Activated T-helper 1 cell treated with Interleukin-2 at 50 U/mL for 16 hours (primary cell): Measurements from ENCODE around the gene FCN2.

ENCODE experiments used
- DNase-seq: peaks from one replicate; pipeline ENCODE4 v3.0.0-alpha.2; 2020; ENCODE audit warnings: low read depth

Gene FCN2

GRCh38 chr9:134912126-134912840 lies 31.7 kb downstream of the FCN2 start:
- DNase-seq: no peak

DNA sequence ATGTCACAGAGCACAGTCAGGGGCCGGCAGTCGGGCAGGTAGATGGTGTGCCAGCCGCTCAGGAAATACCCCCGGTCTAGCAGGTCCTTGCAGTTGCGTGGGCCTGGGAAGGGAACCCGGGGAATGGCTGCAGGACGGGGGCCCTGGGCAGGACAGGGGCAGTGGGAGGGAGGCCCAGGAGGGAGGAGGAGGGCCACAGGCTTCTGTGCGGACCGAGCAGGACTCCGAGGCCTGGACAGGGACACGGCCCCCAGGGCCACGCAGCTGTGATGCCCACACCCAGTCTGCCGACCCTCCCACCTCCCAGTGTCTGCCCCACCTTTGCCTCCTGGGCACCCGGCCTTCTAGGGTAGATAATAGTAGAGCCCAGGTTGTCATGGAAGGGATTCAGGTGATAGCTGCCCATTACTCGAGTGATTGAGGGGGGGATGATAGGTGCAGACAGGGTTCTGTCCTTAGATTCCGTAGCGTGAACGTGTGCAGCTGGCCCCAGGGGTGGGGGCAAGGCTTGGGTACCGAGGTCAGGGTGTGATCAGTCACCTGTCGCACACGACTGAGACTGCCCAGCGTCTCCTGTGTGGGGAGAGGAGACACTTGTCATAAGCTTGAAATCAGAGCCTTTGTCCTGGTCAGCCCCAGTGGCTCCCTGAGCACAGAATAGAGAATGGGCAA lies 32.6 kb downstream of the FCN2 start:
- DNase-seq: no peak

DNA sequence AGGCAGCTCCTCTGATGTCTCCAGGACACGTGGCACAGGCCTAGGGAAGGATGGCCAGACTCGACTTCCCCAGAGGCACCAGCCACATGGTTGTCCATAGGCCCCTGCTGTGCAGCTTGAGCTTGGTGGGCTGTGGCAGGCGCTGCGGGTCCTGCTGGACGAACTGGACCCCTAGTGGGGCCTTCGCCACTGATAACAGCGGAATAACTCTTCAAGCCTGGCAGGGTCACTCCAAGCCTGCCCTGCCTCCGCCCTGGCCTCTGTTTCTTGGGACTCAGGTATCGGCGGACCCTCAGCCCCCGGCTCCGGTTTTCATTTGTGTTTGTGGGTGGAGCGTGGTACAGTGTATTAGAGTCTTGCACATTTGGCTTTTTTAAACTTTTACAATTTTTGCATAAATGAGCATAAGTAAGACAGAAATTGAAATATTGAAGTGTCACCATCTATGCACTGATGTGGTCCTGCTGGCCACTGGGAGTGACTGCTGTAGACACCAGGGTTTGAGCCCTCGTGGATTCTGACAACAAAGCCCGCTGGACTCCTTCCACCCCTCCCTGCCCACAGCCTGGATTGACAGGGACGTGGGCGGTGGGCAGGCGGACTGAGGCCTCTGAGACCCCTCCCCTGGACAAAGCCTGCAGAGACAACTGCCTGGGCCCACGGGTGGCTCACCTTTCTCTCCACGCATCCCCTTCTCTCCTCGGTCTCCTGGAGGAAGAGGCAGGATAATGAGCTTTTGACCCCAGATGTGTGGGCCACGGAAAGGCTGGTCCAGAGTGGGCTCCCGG lies 33.3 kb downstream of the FCN2 start:
- no peak for DNase-seq

- no peak for DNase-seq
These were observed 33.9 kb downstream of the FCN2 start for GRCh38 chr9:134914501-134914834.

- no peak for DNase-seq
These were observed 34.7 kb downstream of the FCN2 start for GRCh38 chr9:134915046-134915985.

- DNase-seq: no peak
These were observed 35.6 kb downstream of the FCN2 start for GRCh38 chr9:134916161-134916665.

DNA sequence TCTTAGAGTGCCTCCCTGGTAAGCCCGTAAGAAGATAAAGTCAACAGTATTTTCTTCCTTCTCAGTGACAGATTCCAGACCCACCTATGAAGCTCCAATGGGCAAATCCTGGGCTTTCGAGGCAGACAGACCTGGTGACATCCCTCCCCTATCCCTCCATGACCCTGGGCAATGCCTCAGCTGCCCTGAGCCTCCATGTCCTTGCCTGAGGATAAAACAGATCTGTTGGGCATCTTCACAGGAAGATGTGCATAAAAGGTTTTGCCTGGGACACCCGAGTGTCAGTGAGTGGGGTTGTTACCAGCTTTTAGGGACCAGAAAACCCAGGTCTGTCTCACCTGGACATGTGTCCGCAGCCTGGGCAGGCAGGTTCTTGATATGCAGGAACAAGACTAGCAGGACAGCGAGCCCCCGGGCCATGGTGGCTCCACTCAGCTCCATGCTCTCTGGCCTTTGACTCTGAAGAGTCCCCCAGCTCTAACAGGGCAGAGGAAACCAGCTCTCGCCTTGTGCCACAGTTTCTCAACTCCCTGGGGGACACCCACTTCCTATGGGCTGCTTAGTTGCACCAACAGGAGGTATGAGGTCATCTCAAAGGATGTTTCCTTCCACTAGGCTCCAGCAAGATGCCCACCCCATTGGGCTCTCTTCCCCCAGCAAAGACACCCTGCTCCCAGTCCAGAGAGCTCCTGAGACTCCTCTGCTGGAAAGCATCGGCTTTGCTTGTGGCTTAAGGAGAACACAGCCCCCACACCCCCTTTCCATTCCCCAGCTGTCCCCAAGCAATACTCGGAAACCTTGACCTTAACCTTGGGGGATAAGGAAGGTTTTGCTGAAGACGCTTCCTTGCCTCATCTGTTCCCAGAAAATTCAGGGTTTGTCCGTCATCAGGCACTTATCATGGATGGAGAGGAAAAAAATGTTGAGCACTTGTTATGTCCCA lies 37.1 kb downstream of the FCN2 start, which contains the start of gene FCN1:
FCN1 (minus strand) TSS at position 482 of the 943 bp plus-strand sequence; CDS start at position 441, 41 bp downstream.
- DNase-seq: no peak

DNA sequence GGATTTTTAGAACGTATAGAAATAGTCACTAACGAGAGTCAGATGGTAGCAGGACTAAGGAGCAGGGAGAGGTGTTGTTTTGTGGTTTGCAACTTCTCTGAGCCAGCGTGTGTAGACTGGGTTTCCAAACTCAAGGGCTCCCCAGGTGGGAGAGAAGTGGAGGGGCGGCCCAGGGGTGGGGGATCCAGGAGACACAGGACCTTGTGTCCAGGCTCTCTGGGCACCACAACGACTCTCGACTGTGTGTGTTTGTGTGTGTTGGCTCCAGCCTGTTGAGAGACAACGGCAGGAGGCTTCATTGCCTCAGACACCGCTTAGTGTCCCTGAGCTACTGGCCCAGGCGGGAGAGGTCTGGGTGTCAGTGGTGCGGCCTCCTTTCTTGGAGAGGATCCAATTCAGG lies 38.0 kb downstream of the FCN2 start:
- no peak for DNase-seq

DNA sequence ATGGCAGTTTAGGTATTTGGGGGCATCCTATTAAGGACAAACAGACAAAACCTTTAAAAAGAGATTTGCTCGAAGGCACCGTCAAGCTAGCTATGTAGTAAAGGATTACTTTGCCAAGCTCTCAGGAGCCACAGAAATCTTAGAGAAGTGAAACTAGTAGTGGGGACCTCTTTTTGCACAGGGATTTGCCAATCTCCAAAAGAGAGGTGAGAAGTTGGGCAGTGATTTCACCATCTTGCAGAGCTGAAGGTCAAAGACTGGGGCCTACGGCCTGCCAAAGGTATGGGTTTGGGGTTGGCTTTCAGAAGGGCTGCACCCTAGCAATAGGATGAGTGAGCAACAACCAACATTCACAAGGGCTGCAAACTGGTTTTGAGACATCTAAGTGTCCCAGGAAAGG lies 38.7 kb downstream of the FCN2 start:
- no peak for DNase-seq

- no peak for DNase-seq
These were observed 41.7 kb downstream of the FCN2 start for GRCh38 chr9:134922066-134922931.

GRCh38 chr9:134922932-134923240 lies 42.3 kb downstream of the FCN2 start:
- no peak for DNase-seq

DNA sequence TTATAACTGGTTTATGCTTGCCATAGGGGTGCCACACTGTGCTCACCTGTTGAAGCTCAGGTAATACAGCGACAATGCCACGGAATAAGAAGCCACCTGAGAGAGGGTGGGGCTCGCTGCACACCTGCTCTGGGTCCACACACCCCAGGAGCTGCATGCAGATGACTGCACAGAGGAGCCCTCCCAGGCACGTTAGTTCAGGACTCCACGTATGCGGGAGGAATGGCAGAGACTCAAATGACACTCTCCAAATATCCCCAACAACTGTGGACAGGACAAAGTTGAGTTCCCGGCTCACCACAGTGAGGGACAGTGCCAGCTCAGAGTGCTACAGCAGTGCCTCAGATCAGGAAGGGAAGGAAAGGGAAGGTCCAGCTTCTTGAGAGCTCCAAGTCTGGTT lies 42.9 kb downstream of the FCN2 start:
- no peak for DNase-seq

DNA sequence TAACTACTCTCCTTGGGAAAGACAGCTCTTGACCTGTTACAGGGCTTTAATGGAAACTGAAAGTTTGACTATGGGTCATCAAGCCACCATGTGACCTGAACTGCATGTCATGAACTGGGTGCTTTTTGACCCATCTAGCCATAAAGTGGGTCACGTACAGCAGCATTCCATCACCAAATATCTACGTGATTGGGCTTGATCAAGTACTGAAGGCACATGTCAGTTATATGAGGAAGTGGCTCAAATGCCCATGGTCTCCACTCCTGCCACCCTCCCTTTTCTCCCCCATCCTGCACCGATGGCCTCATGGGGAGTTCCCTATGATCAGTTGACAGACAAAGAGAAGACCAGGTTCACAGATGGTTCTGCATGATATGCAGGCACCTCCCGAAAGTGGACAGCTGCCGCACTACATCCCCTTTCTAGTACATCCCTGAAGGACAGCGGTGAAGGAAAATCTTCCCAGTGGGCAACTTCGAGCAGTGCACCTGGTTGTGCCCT lies 44.5 kb downstream of the FCN2 start:
- DNase-seq: no peak

- DNase-seq: no peak
These were observed 48.0 kb downstream of the FCN2 start for GRCh38 chr9:134928436-134929192.

GRCh38 chr9:134929193-134930158 lies 48.9 kb downstream of the FCN2 start:
- no peak for DNase-seq

DNA sequence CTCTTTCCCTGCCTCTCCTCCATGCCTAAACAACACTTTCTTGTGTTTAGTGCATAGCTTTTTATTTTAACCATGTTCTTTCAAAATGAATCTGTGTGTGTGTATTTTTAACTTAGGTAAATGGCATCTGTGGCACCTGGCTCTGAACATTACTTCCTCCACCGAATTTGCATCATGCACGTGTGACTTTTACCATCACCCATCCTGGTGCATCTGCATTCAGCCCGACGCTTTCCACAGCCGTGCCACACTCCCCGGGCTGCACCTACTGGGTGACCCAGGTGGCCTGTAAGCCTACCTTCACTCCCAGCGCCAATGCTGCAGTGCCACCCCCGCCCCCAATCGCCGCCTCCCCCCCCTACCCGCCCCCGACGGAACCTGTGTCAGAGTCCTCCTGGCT lies 49.8 kb downstream of the FCN2 start:
- DNase-seq: no peak

DNA sequence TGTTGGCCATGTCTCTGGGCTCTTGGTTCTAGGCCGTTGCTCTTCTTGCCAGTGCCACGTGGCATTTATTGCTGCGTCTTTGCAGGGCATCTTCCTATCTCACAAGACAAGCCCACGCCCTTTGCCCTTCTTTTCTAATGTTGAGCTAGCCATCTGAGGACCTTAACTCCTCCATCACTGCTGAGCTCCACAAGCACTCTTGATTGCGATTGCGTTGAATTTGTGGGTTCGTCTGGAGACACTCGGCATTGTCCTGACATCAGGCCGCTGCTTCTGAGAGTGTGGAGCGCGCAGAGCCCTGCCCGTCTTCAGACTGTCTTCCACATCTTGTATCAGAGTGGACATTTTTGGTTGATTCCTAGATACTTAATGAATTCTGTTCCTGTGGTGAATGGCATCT lies 51.6 kb downstream of the FCN2 start:
- DNase-seq: no peak

DNA sequence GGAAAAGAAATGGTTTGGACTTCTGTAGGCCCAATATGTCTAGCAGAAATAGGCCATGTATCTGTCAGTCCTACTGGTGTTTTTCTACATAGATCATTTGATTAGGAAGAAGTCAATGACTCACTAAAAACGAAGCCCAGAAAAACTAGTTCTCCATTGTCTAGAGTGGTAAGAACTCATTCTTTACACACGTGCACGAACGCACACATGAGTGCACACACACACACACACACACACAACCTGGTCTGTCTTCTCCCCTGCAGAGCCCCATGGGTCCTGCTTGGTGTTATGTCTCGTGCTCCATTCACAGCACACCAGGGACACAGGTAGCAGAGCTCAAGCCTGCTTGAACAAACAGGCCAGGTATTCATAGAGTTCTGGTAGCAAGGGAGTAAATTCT lies 52.0 kb downstream of the FCN2 start:
- no peak for DNase-seq
